Hematopoietic multipotent progenitor cell (in vitro differentiated cells): Measurements from ENCODE around the gene TEKTIP1. TPM values are rescaled to one million over a fixed set of nuclear protein-coding genes. Genes with fewer than 3 reads are reported as not detected.
"Not testable (repeated sequence)": the region's sequence is repeated elsewhere in the genome, so short reads cannot be mapped to it uniquely, and the experiment has no call there.

ENCODE experiments used
- DNase-seq, 3 donors: peaks; one replicate each; pipeline ENCODE4 v3.0.0-alpha.2; 2011 to 2015; ENCODE audit warnings: low read depth in 2 of 3, low spot score in 2 of 3
- total RNA-seq: library from RNA; depleted of rRNA; stranded (reverse); fragments of >200 nt; gene quantifications from one replicate; pipeline ENCODE4 v1.2.3, GENCODE V29; 2012

Gene TEKTIP1
- total RNA-seq, 1 donor: 0.54 TPM

DNA sequence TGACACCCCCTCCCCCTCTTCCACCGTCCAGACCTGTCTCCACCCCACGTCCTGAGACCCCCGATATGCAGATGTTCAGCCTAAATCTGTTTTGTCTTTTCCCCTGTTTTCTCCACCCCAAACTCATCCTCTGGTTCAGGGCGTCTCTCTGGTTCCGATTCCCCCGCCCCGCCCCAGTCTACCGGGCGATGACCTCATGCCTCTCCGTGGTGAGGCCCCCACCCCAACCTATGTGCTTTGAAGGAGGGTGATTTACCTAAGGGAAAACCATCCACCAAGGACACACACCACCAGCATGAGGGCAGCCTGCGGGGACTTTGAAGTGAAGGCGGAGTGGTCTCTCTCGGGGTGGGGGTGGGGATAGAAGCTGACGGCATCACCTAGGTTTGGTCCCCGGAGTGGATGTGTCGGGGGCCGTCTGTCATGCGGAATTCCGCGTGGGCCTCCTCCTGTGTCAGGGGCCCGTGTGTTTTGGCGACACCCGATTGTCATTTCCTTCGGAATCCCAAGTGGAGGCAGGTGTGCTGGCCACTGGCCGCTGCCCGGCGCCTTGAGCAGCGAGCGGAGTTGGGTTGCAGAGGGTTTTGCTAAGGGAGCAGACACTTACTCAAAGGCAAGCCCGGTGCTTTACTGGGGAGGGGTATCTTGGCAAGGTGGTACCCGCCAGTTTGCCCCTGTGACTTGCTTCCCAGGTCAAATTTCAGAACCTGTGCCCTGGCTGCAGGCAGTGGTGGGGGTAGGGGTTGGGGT lies 31.4 kb upstream of the TEKTIP1 start:
- DNase-seq: no peak

DNA sequence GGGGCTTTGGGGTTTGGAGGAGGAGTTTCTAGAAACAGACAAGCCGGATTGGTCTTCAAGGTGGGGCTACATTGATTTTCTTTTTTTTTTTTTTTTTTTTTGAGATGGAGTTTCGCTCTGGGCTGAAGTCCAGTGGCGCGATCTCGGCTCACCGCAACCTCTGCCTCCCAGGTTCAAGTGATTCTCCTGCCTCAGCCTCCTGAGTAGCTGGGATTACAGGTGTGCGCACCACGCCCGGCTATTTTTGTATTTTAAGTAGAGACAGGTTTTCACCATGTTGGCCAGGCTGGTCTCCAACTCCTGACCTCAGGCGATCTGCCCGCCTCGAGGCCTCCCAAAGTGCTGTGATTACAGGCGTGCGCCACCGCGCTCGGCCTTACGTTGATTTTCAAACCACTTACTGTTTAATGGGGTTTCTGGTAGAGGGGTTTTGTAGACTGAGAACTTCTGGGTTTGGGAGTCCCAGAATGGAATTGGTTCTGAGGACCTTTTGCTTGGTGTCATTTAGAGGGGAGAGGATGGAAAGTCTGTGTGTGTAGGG lies 30.8 kb upstream of the TEKTIP1 start:
- not testable (repeated sequence) for DNase-seq

DNA sequence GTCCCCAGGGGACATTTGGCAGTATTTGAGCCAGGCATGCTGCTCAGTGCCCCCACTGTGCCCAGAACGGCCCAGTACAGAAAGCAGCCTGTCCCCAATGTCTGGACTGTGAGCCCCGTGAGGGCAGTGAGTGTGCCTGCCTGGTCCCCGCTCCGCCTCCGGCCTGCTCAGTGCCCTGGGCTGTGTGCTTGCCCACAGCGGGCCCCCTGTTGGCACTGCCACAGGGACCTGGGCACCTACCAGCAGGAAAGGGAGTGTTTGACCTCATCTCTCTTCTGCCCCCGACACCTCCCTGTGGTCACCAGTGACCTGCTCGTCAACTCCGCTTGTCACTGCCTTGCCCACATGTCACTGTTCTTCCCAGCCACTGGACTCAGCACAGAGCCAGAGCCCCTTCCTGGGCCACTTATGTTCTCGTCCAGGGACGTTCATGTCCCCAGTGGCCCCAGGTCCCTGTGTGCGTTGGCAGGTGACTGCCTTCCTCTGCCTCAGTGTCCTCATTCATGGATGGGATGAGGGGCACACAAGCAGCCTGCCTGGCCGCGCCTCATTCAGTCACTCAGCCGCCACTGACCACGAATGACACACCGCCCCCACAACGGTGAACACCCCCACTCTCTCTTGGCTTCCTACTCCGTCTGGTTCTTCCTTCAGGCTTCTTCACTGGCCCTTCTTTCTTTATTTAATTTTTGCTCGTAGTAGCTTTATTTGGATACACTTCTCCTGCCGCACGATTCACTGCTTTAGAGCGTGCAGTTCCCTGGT lies 30.0 kb upstream of the TEKTIP1 start:
- no peak for DNase-seq

DNA sequence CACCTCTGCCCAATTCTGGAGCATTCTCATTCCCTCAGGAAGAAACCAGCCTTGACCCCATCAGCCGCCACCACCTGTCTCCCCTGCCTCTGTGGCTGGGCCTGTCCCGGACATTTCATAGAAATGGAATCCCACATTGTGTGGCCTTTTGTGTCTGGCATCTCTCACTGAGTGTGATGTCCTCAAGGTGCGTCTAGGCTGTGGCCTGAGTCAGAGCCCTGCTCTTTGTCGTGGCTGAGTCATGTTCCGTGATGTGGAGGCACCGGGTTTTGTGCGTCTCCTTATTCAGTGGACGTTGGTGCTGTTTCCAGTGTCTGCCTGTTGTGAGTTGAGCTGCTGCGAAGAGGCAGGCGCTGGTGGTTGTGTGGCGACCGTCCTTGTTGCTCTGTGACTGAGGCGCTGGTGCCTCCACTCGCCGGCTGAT lies 29.4 kb upstream of the TEKTIP1 start:
- no peak for DNase-seq

DNA sequence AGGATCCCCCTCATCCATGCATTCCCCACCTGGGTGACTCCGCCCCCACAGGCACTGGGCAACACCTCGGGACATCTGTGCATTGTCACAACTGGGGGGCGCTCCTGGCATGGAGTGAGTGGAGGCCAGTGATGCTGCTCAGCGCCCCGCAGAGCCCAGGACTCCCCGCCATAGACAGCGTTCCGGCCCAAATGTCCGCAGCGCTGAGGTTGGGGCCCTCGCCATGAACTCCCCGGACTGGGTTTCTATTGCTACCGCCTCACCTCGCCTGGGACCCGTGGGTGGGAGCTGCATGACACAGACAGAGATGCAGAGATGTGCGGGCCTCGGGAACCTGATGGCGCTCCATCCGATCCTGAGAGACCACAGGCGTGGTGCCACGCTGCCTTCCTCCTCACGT lies 28.2 kb upstream of the TEKTIP1 start:
- DNase-seq: no peak

DNA sequence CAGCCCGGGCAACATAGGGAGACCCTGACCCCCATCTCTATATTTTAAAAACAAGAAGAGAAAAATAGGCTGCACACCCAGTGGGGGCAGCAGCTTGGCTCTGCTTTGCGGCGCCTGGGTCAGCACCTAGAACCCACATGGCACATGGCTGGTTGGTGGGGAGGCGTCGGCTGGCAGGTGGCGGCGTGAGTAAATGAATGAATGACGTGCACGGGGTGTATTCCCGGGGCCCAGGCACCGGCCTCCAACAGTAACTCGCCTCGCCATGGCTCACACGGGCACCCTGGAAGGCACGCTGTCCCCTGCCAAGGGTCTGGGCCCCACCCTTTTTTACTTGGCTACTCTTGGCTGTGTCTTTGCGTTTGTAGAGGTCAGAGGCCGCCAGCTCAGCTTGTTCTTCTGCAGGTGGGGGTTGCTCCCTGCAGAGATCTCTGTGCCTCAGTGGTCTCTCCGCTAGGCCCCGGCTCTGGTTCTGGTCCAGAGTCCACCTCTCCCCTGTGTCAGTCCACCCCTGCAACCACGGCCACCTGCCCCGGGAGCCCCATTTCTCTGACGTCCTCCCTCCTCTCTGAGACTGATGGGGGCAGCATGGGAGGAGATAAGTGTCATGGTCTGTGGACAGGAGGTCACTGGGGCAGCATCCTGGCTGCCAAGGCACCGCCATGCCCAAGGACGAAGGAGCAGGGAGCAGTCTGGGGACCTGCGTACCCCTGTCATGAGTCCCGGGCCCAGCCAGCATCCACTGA lies 27.3 kb upstream of the TEKTIP1 start:
- no peak for DNase-seq

DNA sequence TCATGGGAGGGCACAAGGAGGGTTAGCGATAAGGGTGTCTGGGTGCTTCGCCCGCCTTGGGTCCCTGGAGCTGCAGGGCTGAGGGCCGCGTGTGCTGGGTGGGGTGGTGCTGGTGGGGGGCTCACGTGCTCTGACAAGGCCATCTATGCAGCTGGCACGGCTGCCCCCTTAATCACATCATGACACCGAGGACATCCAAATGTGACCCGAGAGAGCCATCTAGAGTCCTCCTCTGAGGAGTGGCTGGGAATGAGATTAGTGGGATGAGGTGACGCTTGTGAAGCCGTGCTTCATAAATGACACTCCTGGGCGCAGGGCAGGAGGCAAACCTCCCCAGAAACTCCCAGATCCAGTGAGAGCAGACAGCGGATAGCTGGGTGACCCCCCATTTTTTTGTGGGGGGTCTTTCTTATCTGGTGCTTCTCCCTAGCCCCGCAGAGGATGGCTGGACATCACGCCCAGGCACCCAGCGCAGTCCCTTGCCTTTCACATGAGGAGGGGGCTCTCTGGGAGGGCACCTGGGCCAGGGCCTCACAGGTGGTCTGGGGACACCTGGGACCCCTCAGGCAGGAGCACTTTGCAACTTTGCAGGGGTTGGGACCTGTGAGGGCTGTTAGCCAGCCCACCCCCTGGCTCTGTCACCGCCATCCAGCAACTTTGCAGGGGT lies 26.3 kb upstream of the TEKTIP1 start:
- no peak for DNase-seq

DNA sequence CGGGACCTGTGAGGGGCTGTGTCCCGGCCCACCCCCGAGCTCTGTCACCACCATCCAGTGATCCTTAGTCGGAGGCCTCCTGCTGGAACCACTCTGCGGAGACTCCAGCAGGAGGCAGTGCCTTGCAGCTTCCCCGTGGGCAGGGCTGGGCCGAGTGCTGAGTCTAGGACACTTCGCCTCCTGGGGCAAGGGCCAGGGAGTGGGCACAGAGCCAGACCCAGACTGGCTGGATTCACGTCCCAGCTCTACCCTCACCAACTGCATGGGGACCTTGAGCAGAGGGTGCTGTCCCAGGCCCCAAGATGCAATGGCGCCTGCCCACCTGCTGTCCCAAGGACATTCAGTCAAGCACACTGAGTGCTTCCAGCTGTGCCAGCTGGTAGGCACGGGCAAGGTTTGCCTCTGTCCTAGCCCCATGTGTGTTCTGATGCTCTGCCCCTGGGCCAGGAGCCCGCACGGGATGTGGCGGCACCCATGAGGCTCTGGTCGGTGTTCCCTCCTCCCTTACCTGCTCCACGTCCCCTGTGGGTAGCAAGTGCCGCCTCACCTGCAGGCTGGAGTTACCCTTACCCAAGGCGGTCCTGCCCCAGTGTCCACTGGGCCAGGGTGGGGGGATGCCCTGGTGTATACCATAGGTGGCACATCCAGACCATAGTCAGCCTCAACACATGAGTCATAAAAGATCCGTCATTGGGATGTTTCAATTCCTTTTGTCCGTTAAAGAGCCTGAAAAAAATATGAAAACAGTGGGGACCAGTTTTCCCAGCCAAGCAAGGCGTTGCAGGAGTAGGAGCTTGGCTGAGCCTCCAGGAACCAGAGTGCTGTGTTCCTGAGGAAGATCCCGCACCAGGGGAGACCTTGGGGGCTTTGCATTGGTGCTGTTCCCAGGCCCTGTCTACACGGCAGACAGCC lies 25.5 kb upstream of the TEKTIP1 start:
- no peak for DNase-seq

DNA sequence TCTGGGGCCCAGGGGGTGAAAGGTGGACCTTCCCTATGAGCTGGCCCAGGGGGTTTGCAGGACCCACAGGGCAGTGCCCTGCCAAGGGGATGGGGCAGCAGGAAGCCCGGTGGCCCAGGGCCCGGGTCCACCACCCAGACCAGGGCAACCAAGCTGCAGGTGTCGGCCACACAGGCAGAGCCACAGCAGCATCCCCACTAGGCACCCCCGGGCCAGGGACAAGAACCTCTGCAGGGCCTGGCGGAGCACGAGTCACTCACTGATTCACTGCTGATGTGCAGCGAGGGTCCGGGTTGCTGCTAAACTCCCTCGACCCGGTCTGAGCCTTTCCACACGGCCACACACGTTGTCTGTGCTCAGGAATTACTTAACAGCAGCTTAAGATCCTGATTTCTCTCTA lies 24.0 kb upstream of the TEKTIP1 start:
- no peak for DNase-seq

DNA sequence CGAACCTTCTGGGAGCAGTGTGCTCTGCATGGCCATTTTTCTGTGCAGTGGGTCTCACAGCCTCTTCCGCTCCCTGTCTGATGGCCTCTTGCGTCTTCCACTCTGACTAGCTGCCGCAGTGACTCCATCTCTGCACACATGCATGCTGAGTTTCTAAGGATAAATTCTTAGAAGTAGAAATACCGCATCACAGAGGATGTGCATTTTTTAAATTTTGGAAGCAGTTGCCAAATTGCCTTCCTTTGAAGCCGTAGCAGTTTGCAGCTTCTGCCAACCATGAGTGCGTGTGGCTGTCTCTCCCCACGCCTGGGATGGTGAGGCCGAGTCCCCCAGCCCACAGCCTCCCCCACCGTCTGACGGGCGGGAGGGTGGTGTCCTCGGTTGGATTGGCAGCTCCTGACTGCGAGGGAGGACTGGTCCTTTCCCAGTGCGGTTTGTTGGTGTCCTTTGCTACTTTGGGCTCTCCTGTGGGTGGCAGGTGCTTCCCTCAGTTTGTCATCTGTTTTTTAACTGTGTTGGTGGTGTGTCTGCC lies 23.0 kb upstream of the TEKTIP1 start:
- DNase-seq: no peak

DNA sequence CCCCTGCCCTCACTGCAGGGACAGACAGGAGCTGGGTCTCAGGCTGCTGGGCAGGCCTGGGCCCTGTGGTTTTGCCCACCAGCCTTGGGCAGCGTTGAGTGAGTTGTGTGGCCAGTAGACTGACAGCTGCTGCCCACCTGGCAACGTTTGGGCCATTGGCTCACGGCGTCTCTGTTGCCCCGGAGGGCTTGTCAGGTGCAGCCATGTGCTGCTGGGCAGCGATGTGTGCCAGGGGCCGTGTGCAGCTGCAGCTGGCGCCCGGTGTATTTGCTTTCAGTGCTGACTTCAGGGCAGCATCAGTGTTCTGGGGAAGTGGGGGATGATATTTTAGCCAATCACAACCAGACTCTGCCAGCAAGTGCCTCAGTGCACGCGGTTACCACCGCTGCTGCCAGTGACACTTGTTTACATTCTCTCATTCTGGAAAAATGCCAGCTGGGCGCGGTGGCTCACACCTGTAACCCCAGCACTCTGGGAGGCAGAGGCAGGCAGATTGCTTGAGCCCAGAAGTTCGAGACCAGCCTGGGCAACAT lies 22.2 kb upstream of the TEKTIP1 start:
- peak in 1 of 3 donors; percentile 14 for DNase-seq

DNA sequence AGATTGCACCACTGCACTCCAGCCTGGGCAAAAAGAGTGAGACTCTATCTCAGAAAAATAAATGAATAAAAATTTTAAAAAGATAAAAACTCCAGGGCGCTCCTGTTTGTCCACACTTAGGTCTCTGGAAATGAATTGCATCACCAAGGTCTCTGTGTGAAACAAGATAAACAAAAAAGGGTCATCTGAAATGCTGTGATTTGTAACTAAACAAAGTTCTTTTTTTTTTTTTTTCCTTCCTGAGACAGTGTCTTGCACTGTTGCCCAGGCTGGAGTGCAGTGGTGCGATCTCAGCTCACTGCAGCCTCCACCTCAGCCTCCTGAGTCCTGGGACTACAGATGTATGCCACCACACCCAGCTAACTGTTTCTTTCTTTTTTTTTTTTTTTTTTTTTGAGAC lies 21.3 kb upstream of the TEKTIP1 start:
- no peak for DNase-seq

DNA sequence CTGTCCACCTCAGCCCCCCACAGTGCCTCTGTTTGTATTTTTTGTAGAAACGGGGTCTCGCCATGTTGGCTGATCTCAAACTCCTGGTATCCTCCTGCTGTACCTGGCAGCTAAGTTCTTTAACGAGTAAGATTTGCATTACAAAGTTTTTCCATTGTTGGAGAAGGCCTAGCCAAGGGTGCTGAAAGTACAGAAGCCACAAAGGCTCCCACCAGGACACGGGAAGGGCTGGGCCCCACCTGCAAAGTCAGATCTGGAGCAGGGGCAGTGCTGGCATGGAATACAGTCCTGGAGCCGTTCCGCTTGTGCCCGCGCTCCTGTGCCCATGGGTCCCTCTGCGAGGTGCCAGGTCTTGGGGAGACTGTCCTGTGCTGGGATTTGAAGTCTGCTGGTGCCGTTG lies 20.7 kb upstream of the TEKTIP1 start:
- no peak for DNase-seq

DNA sequence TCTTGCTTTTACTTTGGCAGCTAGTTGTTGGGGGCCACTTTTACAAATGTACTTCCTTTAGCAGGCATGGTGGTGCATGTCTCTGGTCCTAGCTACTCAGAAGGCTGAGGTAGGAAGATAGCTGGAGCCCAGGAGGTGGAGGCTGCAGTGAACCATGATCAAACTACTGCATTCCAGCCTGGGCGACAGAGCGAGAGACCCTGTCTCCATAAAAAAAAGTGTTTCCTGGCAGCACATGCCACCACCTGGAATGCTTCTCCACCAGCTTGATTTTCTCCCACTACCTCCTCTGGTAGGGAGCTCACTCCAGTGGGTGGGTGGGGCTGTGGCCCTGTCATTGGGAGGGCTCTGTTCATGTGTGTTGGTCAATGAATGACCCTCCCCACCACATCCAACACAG lies 20.3 kb upstream of the TEKTIP1 start:
- DNase-seq: no peak

DNA sequence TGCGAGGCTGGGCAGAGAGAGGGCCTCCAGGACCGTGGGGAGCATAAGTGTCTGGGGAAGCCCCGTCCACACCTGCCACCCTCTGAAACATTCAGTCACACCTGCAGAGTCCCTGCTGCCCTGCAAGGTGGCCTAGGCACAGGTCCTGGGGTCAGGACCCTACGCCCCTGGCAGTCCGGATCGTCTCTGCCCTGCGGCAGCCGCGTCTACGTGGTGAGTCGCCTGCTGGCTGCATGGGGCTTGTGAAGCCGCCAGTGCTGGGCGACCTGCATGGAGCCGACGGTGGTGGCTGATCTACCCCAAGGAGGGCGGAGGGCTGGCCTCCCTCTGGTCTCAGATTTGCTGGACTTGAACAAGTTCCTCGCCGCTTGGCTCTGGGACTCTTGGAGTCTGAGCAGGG lies 19.8 kb upstream of the TEKTIP1 start:
- no peak for DNase-seq

DNA sequence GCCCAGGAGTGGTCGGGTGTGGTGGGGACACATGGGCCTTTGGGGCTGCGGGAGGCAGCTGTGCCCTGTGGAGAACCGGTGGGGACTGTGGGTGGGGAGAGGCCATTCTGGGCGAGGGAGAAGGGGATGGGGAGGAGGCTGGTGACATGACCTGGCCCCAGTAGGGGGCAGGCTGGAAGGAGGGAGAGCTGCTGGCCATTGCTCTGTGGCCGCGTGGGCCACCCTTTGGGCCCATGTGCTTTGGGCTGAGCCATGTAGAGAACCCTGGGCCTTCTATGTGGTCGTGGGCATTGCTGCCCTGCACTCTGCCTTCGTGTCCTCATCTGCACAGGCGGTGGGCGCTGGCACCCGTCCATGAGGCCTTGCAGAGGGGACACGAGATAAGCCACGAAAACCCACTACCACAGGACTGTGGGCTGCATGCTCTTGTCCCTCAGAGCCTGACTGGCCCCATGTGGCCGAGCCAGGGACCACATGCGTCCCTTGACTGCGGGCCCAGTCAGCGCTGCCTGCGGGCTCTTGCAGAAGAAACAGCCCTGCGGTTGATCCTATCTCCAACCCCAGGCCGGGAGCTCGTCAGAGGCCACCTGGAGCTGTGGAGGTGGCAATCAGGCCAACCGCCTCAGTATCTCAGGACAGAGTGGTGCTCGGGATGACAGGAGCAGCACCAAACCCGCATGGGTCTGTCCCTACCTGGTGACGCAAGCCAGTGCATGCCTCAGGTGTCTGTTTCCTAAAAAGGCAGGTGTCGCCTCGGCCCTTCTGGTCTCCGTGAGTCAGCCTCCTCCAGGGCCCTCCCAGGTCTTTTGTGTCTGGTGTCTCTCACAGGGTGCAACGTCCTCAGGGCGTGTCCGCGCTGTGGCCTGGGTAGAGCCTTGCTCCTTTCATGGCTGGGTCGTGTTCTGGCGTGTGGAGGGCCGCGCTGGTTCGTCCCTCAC lies 18.5 kb upstream of the TEKTIP1 start:
- peak in 1 of 3 donors; percentile 27 for DNase-seq

DNA sequence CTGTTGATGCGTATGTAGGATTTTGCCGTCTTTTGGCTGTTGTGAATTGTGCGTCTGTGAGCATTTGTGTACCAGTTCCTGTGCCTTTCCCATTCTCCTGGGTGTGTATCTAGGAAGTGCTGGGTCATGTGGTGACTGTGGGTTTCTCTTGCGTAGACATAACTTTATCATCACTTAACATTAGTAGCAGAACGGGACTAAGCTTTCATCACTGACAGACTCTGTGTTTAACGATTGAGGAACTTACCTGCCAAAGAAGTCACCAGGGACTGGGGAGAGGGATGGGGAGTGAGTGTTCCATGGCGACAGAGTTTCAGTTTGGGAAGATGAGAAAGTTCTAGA lies 17.9 kb upstream of the TEKTIP1 start:
- DNase-seq: no peak
